Effector CD4-positive, alpha-beta T cell (primary cell): ENCODE measurements around the gene CNTNAP2.

Experiments
- DNase-seq: peaks from one replicate; pipeline ENCODE4 v3.0.0-alpha.2; 2020

CNTNAP2 gene

GRCh38 chr7:147279514-147279913 lies 1162.9 kb downstream of the CNTNAP2 start:
- no peak for DNase-seq

DNA sequence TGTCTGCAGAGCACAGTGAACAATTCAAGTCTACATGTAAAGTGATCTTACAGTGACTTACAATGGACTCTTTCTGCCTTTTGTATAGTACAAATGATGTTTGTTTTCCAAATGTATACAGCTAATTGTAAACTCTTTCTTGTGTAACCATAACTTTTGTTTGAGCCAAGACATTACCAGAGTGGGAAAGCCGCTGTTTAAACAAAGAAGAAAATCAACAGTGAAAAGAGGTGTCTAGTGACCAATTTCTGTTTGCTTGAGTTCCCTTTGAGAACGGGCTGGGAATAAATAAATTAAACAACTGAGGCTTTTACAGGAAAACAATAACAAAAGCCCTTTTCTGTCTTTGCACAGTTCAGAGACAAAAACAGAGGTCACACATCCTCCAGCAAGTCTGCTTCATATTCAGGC lies 1163.4 kb downstream of the CNTNAP2 start:
- no peak for DNase-seq

DNA sequence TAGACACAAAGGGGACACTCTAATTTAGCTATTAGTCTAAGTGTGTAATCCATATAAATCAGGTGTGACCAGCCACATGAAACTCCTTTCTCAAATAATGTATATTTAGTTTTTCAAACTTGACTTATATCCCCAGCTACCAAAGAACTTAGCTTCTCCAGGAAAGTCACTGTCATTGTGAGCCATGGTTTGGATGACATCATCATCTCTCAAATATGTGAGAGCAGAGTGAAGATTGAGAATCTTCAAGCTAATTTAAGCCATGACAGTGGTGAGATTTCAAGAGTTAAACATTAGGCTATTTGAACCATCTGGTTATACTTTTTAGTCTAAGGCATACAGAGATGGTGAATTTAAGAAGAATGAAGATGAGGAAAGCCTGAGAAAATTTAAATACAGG lies 1165.6 kb downstream of the CNTNAP2 start:
- no peak for DNase-seq

- DNase-seq, result no peak
Measured at GRCh38 chr7:147296201-147296600, 1179.6 kb downstream of the CNTNAP2 start.

DNA sequence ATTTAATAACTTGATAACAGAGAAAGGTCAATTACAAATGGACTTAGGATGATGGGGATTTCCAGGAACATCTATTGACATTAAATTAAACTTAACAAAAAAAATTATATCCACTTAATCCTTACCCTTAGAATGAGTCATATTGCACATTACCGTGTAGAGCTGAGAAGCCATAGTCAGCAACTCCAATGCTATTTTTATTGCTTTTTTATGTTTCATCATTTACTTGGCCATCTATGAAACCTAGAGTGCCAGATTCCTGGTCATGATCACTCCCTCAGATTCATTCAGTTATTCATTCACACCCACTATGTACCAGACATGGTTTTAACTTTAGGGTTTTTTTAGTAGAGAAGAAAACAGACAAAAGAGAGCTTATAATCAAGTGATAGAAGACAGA lies 1180.4 kb downstream of the CNTNAP2 start:
- no peak for DNase-seq

- DNase-seq, result no peak
Measured at GRCh38 chr7:147298611-147299043, 1182.0 kb downstream of the CNTNAP2 start.

GRCh38 chr7:147300293-147300692 lies 1183.7 kb downstream of the CNTNAP2 start:
- DNase-seq, result no peak

- no peak for DNase-seq
Measured at GRCh38 chr7:147304376-147304775, 1187.8 kb downstream of the CNTNAP2 start.

- no peak for DNase-seq
Measured at GRCh38 chr7:147305827-147306226, 1189.2 kb downstream of the CNTNAP2 start.

DNA sequence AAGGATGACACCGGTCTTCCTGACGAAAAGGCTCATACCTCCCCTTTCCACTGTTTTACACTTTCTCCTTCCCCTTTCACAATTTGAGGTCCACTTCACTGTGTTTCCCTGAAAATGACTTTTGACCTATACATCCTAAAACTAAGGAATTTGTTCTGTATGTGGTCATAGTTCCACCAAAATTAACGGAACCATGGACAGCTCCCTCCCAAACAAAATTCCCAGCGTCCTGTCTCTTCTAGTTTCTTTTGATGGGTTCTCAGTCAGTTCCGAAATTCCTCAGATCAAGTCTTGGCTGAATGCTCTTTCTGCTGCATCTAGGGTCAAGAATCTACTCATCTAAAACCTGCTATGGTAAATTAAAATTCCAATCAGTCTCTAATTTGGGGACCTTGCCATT lies 1191.9 kb downstream of the CNTNAP2 start:
- no peak for DNase-seq

GRCh38 chr7:147311336-147311735 lies 1194.7 kb downstream of the CNTNAP2 start:
- DNase-seq, result no peak

- no peak for DNase-seq
Measured at GRCh38 chr7:147321504-147321903, 1204.9 kb downstream of the CNTNAP2 start.

GRCh38 chr7:147332988-147333387 lies 1216.4 kb downstream of the CNTNAP2 start:
- DNase-seq, result no peak

DNA sequence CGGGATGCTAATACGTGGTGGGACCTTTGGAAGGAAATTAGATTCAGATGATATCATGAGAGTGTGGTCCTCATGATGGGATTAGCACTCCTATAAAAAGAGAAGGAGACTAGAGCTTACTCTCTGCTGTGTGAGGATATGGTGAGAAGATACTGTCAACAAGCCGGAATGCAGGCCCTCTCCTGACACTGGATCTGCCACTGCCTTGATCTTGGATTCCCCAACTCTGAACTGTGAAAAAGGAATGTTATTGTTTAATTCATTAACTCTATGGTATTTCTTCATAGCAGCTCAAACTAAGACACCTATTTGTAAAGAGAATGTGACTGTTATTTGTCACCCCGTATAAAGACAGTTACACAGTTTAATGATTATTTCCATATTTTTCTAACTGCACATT lies 1246.5 kb downstream of the CNTNAP2 start:
- DNase-seq, result no peak

GRCh38 chr7:147376192-147376591 lies 1259.6 kb downstream of the CNTNAP2 start:
- no peak for DNase-seq

GRCh38 chr7:147380926-147381325 lies 1264.3 kb downstream of the CNTNAP2 start:
- DNase-seq, result no peak

GRCh38 chr7:147394329-147394728 lies 1277.7 kb downstream of the CNTNAP2 start:
- DNase-seq, result no peak

DNA sequence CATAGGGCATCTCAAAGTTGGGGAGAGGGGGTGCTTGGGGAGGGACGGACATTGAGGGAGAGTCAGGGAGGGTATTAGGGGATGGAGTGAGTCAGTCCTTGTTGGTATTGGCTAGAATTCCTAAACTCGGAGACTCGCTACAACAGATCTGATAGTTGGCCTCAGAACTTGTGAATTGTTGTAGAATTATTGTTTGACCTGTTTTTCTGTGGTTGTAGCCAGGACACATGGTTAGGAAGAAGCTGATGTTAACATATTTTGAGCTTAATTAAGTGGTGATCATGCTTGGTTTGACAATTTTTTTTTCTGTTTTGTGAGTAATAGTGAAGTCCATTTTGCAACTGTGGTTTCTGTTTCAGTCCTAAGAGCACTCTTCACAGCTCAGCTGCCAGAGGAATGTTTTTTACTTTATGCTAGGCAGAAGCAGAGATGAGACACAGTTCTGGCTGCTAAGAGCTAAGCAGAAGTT lies 1283.7 kb downstream of the CNTNAP2 start:
- DNase-seq, result no peak

GRCh38 chr7:147400925-147401324 lies 1284.3 kb downstream of the CNTNAP2 start:
- DNase-seq, result no peak

DNA sequence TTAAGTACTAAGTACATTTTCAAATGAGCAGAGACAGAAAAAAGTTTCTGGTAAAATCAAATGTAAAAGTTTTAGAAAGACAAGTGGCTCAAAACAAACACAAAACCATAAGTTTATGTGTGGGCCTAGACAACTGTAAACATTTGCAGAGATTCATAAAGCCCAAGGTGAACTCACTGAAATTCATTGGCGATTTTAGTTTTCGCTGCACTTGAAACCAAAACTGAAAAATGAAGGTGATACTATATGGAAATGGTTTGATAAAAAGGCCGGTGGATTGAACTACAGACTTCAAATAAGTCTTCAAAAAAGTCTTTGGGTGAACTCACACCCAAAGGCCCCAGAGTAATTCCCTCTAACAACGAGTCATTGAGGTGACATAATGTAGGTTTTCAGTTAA lies 1289.0 kb downstream of the CNTNAP2 start:
- no peak for DNase-seq

DNA sequence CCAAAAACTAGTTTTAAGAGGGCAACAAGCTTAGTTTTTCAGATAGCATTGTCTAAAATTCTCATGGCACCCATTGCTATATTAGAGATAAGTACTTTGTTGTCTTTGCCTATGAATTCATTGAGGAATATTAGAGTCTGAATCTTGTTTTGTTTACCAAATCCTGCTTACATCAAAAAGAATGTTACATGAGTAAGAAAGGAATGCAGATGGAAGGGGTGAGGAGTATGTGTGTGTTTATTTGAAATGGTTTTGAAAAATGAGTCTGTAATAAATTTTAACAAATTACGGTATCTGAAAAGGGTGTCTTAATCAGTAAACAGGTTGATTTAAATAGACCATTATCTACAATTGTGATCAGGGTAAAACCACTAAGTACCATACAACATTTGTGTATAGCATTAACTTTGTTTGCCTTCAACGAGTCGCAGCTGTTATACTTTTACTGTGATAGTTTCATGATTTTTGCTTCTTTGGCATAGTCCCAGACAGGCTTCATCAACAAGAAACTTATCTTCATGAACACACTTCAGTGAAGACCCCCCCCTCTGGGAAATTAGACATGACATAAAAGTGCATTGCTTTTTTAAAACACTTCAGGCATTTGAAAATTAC lies 1290.0 kb downstream of the CNTNAP2 start:
- no peak for DNase-seq

- DNase-seq, result no peak
Measured at GRCh38 chr7:147411096-147411495, 1294.5 kb downstream of the CNTNAP2 start.

DNA sequence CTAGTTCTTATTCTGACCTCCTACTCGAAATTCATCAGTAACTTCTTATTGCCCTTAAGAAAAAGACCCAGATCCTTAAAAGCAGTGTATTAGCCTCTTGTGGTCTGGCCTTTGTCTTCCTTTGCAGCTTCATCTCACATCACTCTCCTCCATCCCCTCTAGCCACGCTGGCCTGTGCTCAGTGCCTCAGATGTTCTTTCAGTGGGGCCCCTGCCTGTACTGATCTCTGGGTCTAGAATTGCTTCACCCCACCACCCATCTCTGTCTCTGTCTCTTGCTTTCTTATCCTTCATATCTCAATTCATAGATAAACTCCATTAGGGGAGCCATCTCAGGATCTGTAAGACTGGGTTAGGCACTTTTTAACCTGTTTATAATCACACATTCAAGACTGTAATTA lies 1295.5 kb downstream of the CNTNAP2 start:
- no peak for DNase-seq

DNA sequence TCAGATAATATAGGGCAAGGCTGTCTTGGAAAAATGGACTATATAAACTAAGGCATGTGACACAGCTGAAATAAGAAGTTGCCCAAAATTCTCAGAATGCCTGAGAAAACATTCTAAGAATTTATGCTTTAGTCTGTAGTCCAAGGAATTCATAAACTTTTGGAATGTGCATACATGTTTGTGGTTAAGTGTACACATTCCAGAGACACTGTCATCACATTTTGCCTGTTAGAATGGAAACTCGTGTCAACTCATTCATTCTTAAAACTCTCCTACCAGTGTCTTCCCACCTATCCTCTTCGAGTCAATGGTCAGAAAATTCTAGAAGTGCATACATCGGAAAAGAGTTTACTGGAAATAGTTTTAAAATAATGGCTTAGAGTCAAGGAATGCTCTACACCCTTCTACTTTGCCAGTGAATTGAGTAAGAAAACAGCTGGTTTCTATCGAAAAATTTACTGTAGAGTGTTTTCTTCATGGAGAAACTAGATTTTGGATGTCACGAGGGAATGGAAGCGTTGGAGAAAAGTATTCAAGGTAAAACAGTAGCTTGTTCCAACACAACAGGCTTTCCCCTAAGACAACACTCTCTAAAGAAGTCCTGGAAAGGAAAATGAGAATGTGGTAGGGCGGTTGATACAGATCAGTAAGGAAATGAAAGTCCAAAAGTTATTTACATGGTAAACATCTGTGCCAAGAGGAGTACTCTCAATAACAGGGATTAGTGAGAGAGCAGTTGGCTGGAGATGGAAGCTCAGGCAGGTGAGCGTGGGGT lies 1296.4 kb downstream of the CNTNAP2 start:
- DNase-seq, result no peak

- DNase-seq, result no peak
Measured at GRCh38 chr7:147413557-147413870, 1296.9 kb downstream of the CNTNAP2 start.
